SH-SY5Y (cell line): ENCODE measurements around the gene XCR1.

Source experiments
- GATA2 ChIP-seq: IDR thresholded peaks from 2 replicates; pipeline ENCODE4 v1.6.1; 2011; ENCODE audit warnings: mild to moderate bottlenecking, low read depth, low read length
- GATA3 ChIP-seq: IDR thresholded peaks from 2 replicates; pipeline ENCODE4 v1.6.1; 2011; ENCODE audit warnings: low read depth, mild to moderate bottlenecking, low read length, moderate library complexity

DNA sequence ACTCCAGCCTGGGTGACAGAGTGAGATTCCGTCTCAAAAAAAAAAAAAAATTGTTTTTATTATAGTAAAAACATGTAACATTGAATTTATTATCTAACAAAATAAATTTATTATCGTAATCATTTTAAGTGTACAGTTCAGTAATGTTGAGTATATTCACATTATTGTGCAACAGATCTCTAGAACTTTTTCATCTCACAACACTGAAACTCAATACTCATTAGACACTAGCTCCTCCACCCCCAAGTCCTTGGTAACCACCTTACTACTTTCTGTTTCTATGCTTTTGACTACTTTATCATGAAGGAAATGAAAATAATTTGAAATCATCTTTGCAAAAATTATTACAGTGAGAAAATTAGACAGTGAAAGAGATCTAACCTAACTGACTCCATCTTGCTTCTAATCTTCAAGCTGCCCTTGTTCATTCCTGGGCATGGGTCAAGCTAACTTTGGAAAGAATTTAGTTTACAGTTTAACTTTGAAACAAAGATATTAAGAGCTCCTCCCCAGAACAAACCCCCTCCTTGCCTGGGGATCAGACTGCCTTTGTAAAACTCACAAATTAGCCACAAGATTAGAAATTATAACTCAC, 16.7 kb downstream of the XCR1 start:
- no peak for TF ChIP-seq GATA3
- TF ChIP-seq GATA2, result no peak
